Tibial artery (tissue), 4 donors: ENCODE data around the gene UBASH3B.

Experiments used
- DNase-seq, 2 donors: peaks; one replicate each; pipeline ENCODE4 v3.0.0-alpha.2; 2019
- H3K27ac ChIP-seq, 2 donors: fragments of 200-600 bp; sonication (generic) in 1 of 2; 1 replicate in 1 of 2; 2 replicates in 1 of 2; pipeline ENCODE4 v1.5.1; 2018 to 2019; ENCODE audit warnings: mild to moderate bottlenecking in 1 of 2
- H3K27me3 ChIP-seq, 2 donors: fragments of 200-600 bp; sonication (generic) in 1 of 2; one replicate each; pipeline versions ENCODE4 v1.5.1 to v1.6.0; 2016 to 2019
- H3K36me3 ChIP-seq, 3 donors: fragments of 200-600 bp; sonication (generic) in 2 of 3; one replicate each; pipeline ENCODE4 v1.5.1; 2016 to 2019; ENCODE audit warnings: mild to moderate bottlenecking in 2 of 3
- H3K4me1 ChIP-seq, 4 donors: fragments of 200-600 bp; sonication (generic) in 2 of 4; 1 replicate in 3 of 4; 2 replicates in 1 of 4; pipeline ENCODE4 v1.5.1; 2016 to 2019
- H3K4me3 ChIP-seq, 2 donors: fragments of 200-600 bp; sonication (generic) in 1 of 2; 1 replicate in 1 of 2; 2 replicates in 1 of 2; pipeline ENCODE4 v1.5.1; 2018 to 2019; ENCODE audit warnings: mild to moderate bottlenecking in 2 of 2
- H3K9me3 ChIP-seq, 3 donors: fragments of 200-600 bp; sonication (generic) in 1 of 3; one replicate each; pipeline ENCODE4 v1.5.1; 2016 to 2019
- intact Hi-C: fragments of 100-400 bp; cut with DNase I; formaldehyde crosslinking; loops from one replicate; pipeline ENCODE4 v1.15.0; 2023; ENCODE audit warnings: low total_unique reads
- TF ChIP-seq, protein P1 (sequence below), 2 experiments: fragments of 200-600 bp in 1 of 2; fragments of 450-650 bp in 1 of 2; IDR thresholded peaks; one replicate each; pipeline ENCODE4 v1.5.1; 2017 to 2019; ENCODE audit warnings: antibody characterized with exemption in 2 of 2, mild to moderate bottlenecking in 1 of 2, moderate library complexity in 1 of 2

Gene UBASH3B

GRCh38 chr11:122717264-122717867, 61.8 kb downstream of the UBASH3B start:
- H3K27ac ChIP-seq, result no peak overlapping the region
- H3K27me3 ChIP-seq, result no peaks in the 10 kb centered on the region
- H3K4me1 ChIP-seq, result no peaks in the 10 kb centered on the region
- TF ChIP-seq, protein P1, sequence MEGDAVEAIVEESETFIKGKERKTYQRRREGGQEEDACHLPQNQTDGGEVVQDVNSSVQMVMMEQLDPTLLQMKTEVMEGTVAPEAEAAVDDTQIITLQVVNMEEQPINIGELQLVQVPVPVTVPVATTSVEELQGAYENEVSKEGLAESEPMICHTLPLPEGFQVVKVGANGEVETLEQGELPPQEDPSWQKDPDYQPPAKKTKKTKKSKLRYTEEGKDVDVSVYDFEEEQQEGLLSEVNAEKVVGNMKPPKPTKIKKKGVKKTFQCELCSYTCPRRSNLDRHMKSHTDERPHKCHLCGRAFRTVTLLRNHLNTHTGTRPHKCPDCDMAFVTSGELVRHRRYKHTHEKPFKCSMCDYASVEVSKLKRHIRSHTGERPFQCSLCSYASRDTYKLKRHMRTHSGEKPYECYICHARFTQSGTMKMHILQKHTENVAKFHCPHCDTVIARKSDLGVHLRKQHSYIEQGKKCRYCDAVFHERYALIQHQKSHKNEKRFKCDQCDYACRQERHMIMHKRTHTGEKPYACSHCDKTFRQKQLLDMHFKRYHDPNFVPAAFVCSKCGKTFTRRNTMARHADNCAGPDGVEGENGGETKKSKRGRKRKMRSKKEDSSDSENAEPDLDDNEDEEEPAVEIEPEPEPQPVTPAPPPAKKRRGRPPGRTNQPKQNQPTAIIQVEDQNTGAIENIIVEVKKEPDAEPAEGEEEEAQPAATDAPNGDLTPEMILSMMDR (IDR thresholded peaks at IDR 0.05), result no peak
- intact Hi-C loops, result no loop called here
- H3K36me3 ChIP-seq, result no peaks in the 10 kb centered on the region
- H3K9me3 ChIP-seq, result no peaks in the 10 kb centered on the region
- no peak for DNase-seq
- no peak overlapping the region for H3K4me3 ChIP-seq

GRCh38 chr11:122720107-122720881, 64.8 kb downstream of the UBASH3B start:
- H3K4me1 ChIP-seq, result no peaks in the 10 kb centered on the region
- intact Hi-C loops, result no loop called here
- H3K27ac ChIP-seq, result no peak overlapping the region
- H3K4me3 ChIP-seq, result no peak overlapping the region
- TF ChIP-seq, protein P1 (IDR thresholded peaks at IDR 0.05), result no peak
- no peak for DNase-seq
- no peaks in the 10 kb centered on the region for H3K27me3 ChIP-seq
- no peaks in the 10 kb centered on the region for H3K36me3 ChIP-seq
- H3K9me3 ChIP-seq, result no peaks in the 10 kb centered on the region

- H3K4me3 ChIP-seq, result no peak overlapping the region
- H3K27me3 ChIP-seq, result no peaks in the 10 kb centered on the region
- TF ChIP-seq, protein P1 (IDR thresholded peaks at IDR 0.05), result no peak
- DNase-seq, result no peak
- no peaks in the 10 kb centered on the region for H3K9me3 ChIP-seq
- no peaks in the 10 kb centered on the region for H3K36me3 ChIP-seq
- no peak overlapping the region for H3K27ac ChIP-seq
- no peaks in the 10 kb centered on the region for H3K4me1 ChIP-seq
- intact Hi-C loops, result no loop called here
These were observed 65.9 kb downstream of the UBASH3B start for GRCh38 chr11:122721201-122721963.

DNA sequence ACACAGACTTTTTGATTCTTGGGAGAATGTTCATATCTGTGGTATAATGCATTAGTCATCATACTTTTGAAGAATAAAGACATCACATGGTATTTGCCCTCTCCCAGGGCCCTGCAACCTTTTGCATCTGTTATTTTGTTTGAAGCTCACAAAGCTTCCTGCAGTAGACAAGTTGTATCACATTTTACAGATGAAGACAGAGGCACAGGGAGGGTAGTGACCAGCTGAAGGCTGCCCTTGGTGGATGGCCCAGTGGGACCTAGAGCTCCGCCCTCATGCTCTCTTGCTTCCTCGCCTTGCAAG, 66.4 kb downstream of the UBASH3B start:
- Histone ChIP-seq H3K27ac (no peak overlapping the region), H3K4me1 (no peaks in the 10 kb centered on the region), H3K27me3 (no peaks in the 10 kb centered on the region), H3K36me3 (no peaks in the 10 kb centered on the region), H3K4me3 (no peak overlapping the region), H3K9me3 (no peaks in the 10 kb centered on the region)
- intact Hi-C loops, result no loop called here
- no peak for DNase-seq
- TF ChIP-seq, protein P1 (IDR thresholded peaks at IDR 0.05), result no peak

GRCh38 chr11:122723106-122723505, 67.6 kb downstream of the UBASH3B start:
- TF ChIP-seq, protein P1 (IDR thresholded peaks at IDR 0.05), result no peak
- Histone ChIP-seq H3K4me3 (no peak overlapping the region), H3K36me3 (no peaks in the 10 kb centered on the region), H3K27ac (no peak overlapping the region), H3K9me3 (no peaks in the 10 kb centered on the region), H3K4me1 (no peaks in the 10 kb centered on the region), H3K27me3 (peaks cover 0 to 3% of the 10 kb centered on the region in 2 donors)
- intact Hi-C loops, result no loop called here
- no peak for DNase-seq
